KBM-7 (cell line): ENCODE data around the gene ARTN.
A peak's percentile ranks its signal among the peaks of the same experiment; 100 is the strongest.

ENCODE experiments used
- DNase-seq: peaks from one replicate; pipeline ENCODE4 v3.0.0-alpha.2; 2015
- in situ Hi-C: fragments of 300-500 bp; cut with MboI; formaldehyde crosslinking; loops from 2 replicates; pipeline ENCODE4 v1.14.3; 2020; ENCODE audit warnings: low sequenced_read_pairs, low pct_unique_long_range_greater_than_20kb, mixed read lengths

Gene ARTN

GRCh38 chr1:43944860-43945259 lies 11.3 kb downstream of the ARTN start:
- no peak for DNase-seq
- in situ Hi-C loops = no loop called here

- in situ Hi-C loops = no loop called here
These were observed 12.2 kb downstream of the ARTN start for GRCh38 chr1:43945674-43946235.

GRCh38 chr1:43946236-43947060 lies 12.8 kb downstream of the ARTN start, which contains the start of gene IPO13:
Gene IPO13, plus strand, starts transcription at chr1:43946950. Its CDS starts 651 bp downstream, at chr1:43947601.
- in situ Hi-C loops = no loop called here
- peak; percentile 97 for DNase-seq

More at GRCh38 chr1:43945674-43946235, 12.2 kb downstream of the ARTN start:
- DNase-seq = peak; percentile 7

GRCh38 chr1:43947061-43947873 lies 13.7 kb downstream of the ARTN start:
- DNase-seq = no peak
- in situ Hi-C loops = no loop called here

- DNase-seq = peak; percentile 7
- in situ Hi-C loops = no loop called here
These were observed 14.4 kb downstream of the ARTN start for GRCh38 chr1:43947874-43948437.

GRCh38 chr1:43949678-43950077 lies 16.1 kb downstream of the ARTN start:
- DNase-seq = no peak
- in situ Hi-C loops = no loop called here

GRCh38 chr1:43951021-43951985 lies 17.7 kb downstream of the ARTN start:
- DNase-seq = no peak
- in situ Hi-C loops = no loop called here

- in situ Hi-C loops = no loop called here
- DNase-seq = no peak
These were observed 19.2 kb downstream of the ARTN start for GRCh38 chr1:43952731-43953346.

- DNase-seq = no peak
- in situ Hi-C loops = no loop called here
These were observed 19.8 kb downstream of the ARTN start for GRCh38 chr1:43953361-43953760.

- no peak for DNase-seq
- in situ Hi-C loops = no loop called here
These were observed 20.4 kb downstream of the ARTN start for GRCh38 chr1:43954036-43954435.

- in situ Hi-C loops = no loop called here
- no peak for DNase-seq
These were observed 22.6 kb downstream of the ARTN start for GRCh38 chr1:43956234-43956633.

GRCh38 chr1:43957407-43958040 lies 23.9 kb downstream of the ARTN start:
- DNase-seq = no peak
- in situ Hi-C loops = no loop called here

- in situ Hi-C loops = no loop called here
- DNase-seq = no peak
These were observed 25.0 kb downstream of the ARTN start for GRCh38 chr1:43958351-43959255.

GRCh38 chr1:43960798-43961197 lies 27.2 kb downstream of the ARTN start:
- no peak for DNase-seq
- in situ Hi-C loops = no loop called here

- no peak for DNase-seq
- in situ Hi-C loops = no loop called here
These were observed 28.1 kb downstream of the ARTN start for GRCh38 chr1:43961692-43962091.

- in situ Hi-C loops = no loop called here
- DNase-seq = no peak
These were observed 28.7 kb downstream of the ARTN start for GRCh38 chr1:43962324-43962723.

- in situ Hi-C loops = no loop called here
These were observed 29.4 kb downstream of the ARTN start for GRCh38 chr1:43963006-43963405.

More at GRCh38 chr1:43963006-43963405, 29.4 kb downstream of the ARTN start:
- no peak for DNase-seq
